T-cell (primary cell): Measurements from ENCODE around the gene SETD9. TPM values are rescaled to one million over a fixed set of nuclear protein-coding genes. Genes with fewer than 3 reads are reported as not detected.

Experiments
- ATAC-seq, 4 experiments: fragments of 200-7000 bp in 3 of 4; fragments of 150-1000 bp in 1 of 4; cut with Tn5 transposase; replicated peaks in 1 of 4; 1 replicate in 3 of 4; 2 replicates in 1 of 4; pipeline ENCODE4 v1.10.0; 2021; ENCODE audit warnings: moderate library complexity in 3 of 4, mild to moderate bottlenecking in 2 of 4, moderate number of reproducible peaks in 1 of 4
- CTCF ChIA-PET, 2 donors: fragments of 300-600 bp; sonication (Branson Sonifier 250); formaldehyde crosslinking; loops; one replicate each; lab custom pipeline; 2022; ENCODE audit warnings: antibody characterized with exemption in 2 of 2; lab: Charles Lee
- POLR2A ChIA-PET, 2 donors: fragments of 300-600 bp; sonication (Branson Sonifier 250); formaldehyde crosslinking; loops; one replicate each; lab custom pipeline; 2022; ENCODE audit warnings: antibody characterized with exemption in 2 of 2; lab: Charles Lee
- DNase-seq, 35 experiments: peaks; one replicate each; pipeline versions ENCODE4 v3.0.0 to v3.0.0-alpha.2; 2013 to 2023
- H3K27ac ChIP-seq: one replicate; pipeline ENCODE4 v1.5.1; 2013; ENCODE audit warnings: low read length
- H3K27me3 ChIP-seq, 2 experiments: replicated peaks in 1 of 2; 1 replicate in 1 of 2; 2 replicates in 1 of 2; pipeline versions ENCODE4 v1.6.1 to v1.7.0; 2013; ENCODE audit warnings: low read length in 1 of 2, mixed read lengths in 1 of 2; ENCODE audit not compliant: control insufficient read depth in 2 of 2, insufficient read depth in 2 of 2; ENCODE audit errors: extremely low read depth in 1 of 2
- H3K36me3 ChIP-seq, 2 donors: 1 replicate in 1 of 2; 2 replicates in 1 of 2; pipeline versions ENCODE4 v1.6.1 to v1.7.0; 2013; ENCODE audit warnings: low read length in 1 of 2; ENCODE audit not compliant: control insufficient read depth in 2 of 2, insufficient read depth in 1 of 2; ENCODE audit errors: extremely low read depth in 1 of 2
- H3K4me1 ChIP-seq, 2 experiments: 1 replicate in 1 of 2; 2 replicates in 1 of 2; pipeline versions ENCODE4 v1.6.1 to v1.7.0; 2013; ENCODE audit warnings: low read length in 2 of 2, mixed read lengths in 1 of 2; ENCODE audit not compliant: insufficient read depth in 2 of 2, control insufficient read depth in 1 of 2; ENCODE audit errors: extremely low read depth in 1 of 2
- H3K4me3 ChIP-seq, 2 donors: 1 replicate in 1 of 2; 2 replicates in 1 of 2; pipeline versions ENCODE4 v1.5.1 to v1.7.0; 2013; ENCODE audit warnings: mild to moderate bottlenecking in 2 of 2, low read length in 1 of 2, moderate library complexity in 1 of 2; ENCODE audit not compliant: control insufficient read depth in 1 of 2; ENCODE audit errors: extremely low read depth in 1 of 2
- H3K9me3 ChIP-seq: 2 replicates; pipeline ENCODE4 v1.7.0; 2013
- H3K27ac Mint-ChIP-seq, 2 donors: one replicate each; pipeline ENCODE4 v1.8.0; 2020 to 2021; ENCODE audit warnings: mild to moderate bottlenecking in 2 of 2, mixed read lengths in 2 of 2
- H3K27me3 Mint-ChIP-seq, 2 donors: one replicate each; pipeline ENCODE4 v1.8.0; 2021 to 2022; ENCODE audit warnings: mixed read lengths in 2 of 2
- H3K36me3 Mint-ChIP-seq: one replicate; pipeline ENCODE4 v1.8.0; 2021; ENCODE audit warnings: mixed read lengths
- H3K4me1 Mint-ChIP-seq, 3 donors: one replicate each; pipeline ENCODE4 v1.8.0; 2020 to 2022; ENCODE audit warnings: mixed read lengths in 3 of 3, mild to moderate bottlenecking in 1 of 3
- H3K4me3 Mint-ChIP-seq, 3 donors: one replicate each; pipeline ENCODE4 v1.8.0; 2020 to 2022; ENCODE audit warnings: mild to moderate bottlenecking in 3 of 3, mixed read lengths in 3 of 3, moderate library complexity in 3 of 3
- H3K9me3 Mint-ChIP-seq, 3 donors: one replicate each; pipeline ENCODE4 v1.8.0; 2020 to 2022; ENCODE audit warnings: mixed read lengths in 3 of 3
- WGBS: methylation state at CpG from one replicate; pipeline ENCODE4 v1.1.5; 2013; ENCODE audit warnings: missing lambda C conversion rate; ENCODE audit not compliant: insufficient coverage; 5-methylcytosine and 5-hydroxymethylcytosine counted together
- total RNA-seq, 35 experiments: library from RNA in 6 of 35; stranded (reverse) in 6 of 35; fragments of 120-200 nt in 1 of 35; gene quantifications; one replicate each; pipeline versions ENCODE4 v1.2.1 to v1.2.4 and lab custom pipeline; 2013 to 2026

The SETD9 gene
- total RNA-seq, 5 donors from 2014 or later (not counting 1 experiment from before 2014, with no cell fraction given), result 0.73 to 6.4 (median 5.3) TPM

DNA sequence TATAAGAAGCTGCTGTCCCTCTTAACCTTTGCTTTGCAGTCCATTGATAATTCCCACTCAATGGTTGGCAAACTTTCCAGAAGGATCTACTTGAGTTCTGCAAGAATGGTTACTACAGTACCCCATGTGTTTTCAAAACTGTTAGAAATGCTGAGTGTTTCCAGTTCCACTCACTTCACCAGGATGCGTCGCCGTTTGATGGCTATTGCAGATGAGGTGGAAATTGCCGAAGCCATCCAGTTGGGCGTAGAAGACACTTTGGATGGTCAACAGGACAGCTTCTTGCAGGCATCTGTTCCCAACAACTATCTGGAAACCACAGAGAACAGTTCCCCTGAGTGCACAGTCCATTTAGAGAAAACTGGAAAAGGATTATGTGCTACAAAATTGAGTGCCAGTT lies 27.8 kb upstream of the SETD9 start:
- Histone ChIP-seq H3K27ac (no peak overlapping the region), H3K4me1 (no peaks in the 10 kb centered on the region), H3K9me3 (no peaks in the 10 kb centered on the region), H3K36me3 (peaks cover 5 to 93% of the 10 kb centered on the region in 2 donors), H3K27me3 (no peaks in the 10 kb centered on the region), H3K4me3 (no peak overlapping the region)
- WGBS, result no CpG with 5 or more reads among the region's 5 CpGs
- H3K9me3 Mint-ChIP-seq, result no peaks in the 10 kb centered on the region
- no peaks in the 10 kb centered on the region for H3K27me3 Mint-ChIP-seq
- H3K4me3 Mint-ChIP-seq, result no peak overlapping the region
- ATAC-seq (no peak), DNase-seq (no peak)
- peak overlapping the region; percentile 29 to 44 for H3K27ac Mint-ChIP-seq
- H3K36me3 Mint-ChIP-seq, result peaks cover 63% of the 10 kb centered on the region
- peaks cover 0 to 21% (median 13%) of the 10 kb centered on the region in 3 donors for H3K4me1 Mint-ChIP-seq
- POLR2A ChIA-PET, result interaction anchor here in 1 of 2 donors (0.7 kb wide), 1 partner anchor 39 kb away, joined by 3 read pairs; no protein-coding TSS in a partner anchor
- CTCF ChIA-PET, result no interaction called here

DNA sequence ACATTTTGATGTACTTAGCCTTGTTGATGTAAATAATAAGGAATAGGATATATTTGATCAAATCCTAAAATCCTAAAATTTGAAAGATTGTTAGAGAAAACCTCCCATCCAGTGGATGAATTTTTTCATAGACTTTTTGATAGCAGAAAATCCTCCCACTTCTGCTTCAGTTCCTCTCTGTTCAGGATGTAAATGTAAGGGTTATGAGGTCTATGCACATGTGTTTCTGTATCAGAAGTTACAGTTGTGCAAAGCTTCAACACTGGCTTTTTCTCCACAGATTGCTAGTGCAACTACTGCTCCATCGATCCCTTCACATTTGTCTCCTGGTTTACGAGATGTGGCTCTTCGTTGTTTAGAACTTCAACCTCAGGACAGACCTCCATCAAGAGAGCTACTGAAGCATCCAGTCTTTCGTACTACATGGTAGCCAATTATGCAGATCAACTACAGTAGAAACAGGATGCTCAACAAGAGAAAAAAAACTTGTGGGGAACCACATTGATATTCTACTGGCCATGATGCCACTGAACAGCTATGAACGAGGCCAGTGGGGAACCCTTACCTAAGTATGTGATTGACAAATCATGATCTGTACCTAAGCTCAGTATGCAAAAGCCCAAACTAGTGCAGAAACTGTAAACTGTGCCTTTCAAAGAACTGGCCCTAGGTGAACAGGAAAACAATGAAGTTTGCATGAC lies 16.0 kb upstream of the SETD9 start:
- Histone ChIP-seq H3K4me1 (no peaks in the 10 kb centered on the region), H3K27me3 (no peaks in the 10 kb centered on the region), H3K36me3 (peaks cover 5 to 48% of the 10 kb centered on the region in 2 donors), H3K9me3 (no peaks in the 10 kb centered on the region), H3K4me3 (no peak overlapping the region), H3K27ac (no peak overlapping the region)
- DNase-seq, result no peak
- peaks cover 59% of the 10 kb centered on the region for H3K36me3 Mint-ChIP-seq
- CTCF ChIA-PET, result interaction anchor here in 1 of 2 donors (0.7 to 1.5 kb wide), 3 partner anchors 15 to 326 kb away, joined by 3 to 5 read pairs (median 3); no protein-coding TSS in a partner anchor
- H3K4me1 Mint-ChIP-seq, result peaks cover 6 to 16% (median 11%) of the 10 kb centered on the region in 3 donors
- peak in 2 of 4 experiments; percentile 29 to 45 for ATAC-seq
- no peaks in the 10 kb centered on the region for H3K9me3 Mint-ChIP-seq
- POLR2A ChIA-PET, result no interaction called here
- H3K4me3 Mint-ChIP-seq, result no peak overlapping the region
- no peaks in the 10 kb centered on the region for H3K27me3 Mint-ChIP-seq
- H3K27ac Mint-ChIP-seq, result peak overlapping the region in 1 of 2 donors; percentile 5
- 76% methylated on average over 5 of the region's 5 CpGs for WGBS

DNA sequence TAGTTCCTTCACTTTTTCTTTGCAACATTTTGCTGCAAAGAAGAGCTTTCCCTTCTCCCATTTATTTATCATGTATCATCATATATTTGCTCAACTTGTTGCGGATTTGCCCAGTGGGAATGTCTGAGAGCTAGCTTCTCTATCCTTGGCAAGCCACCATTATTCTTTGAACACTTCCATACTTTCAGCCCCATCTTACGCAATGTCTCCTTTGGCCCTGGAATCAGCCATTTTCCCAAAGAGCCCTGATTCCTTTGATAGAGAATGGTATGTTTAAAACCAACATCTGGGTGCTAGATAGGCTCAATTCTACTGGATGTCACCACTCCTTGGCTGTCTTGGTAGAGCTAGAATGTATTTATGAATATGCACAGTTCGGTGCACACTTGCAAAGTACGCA lies 12.6 kb upstream of the SETD9 start:
- Mint-ChIP-seq H3K27me3 (no peaks in the 10 kb centered on the region), H3K27ac (no peak overlapping the region), H3K36me3 (peaks cover 32% of the 10 kb centered on the region), H3K9me3 (no peaks in the 10 kb centered on the region), H3K4me1 (peaks cover 6 to 15% (median 9%) of the 10 kb centered on the region in 3 donors), H3K4me3 (no peak overlapping the region)
- Histone ChIP-seq H3K36me3 (peaks cover 5 to 26% of the 10 kb centered on the region in 2 donors), H3K27ac (no peak overlapping the region), H3K4me1 (peaks cover 0 to 2% of the 10 kb centered on the region in 2 experiments), H3K4me3 (no peak overlapping the region), H3K9me3 (no peaks in the 10 kb centered on the region), H3K27me3 (no peaks in the 10 kb centered on the region)
- 100% methylated on average over 3 of the region's 4 CpGs for WGBS
- POLR2A ChIA-PET, result interaction anchor here (0.6 to 0.7 kb wide), 3 partner anchors 22 to 1535 kb away, joined by 3 to 7 read pairs (median 5); no protein-coding TSS in a partner anchor
- ATAC-seq (no peak), DNase-seq (no peak)
- CTCF ChIA-PET, result interaction anchor here (0.6 to 1.4 kb wide), 2 partner anchors 56 to 323 kb away, joined by 3 to 8 read pairs; no protein-coding TSS in a partner anchor

DNA sequence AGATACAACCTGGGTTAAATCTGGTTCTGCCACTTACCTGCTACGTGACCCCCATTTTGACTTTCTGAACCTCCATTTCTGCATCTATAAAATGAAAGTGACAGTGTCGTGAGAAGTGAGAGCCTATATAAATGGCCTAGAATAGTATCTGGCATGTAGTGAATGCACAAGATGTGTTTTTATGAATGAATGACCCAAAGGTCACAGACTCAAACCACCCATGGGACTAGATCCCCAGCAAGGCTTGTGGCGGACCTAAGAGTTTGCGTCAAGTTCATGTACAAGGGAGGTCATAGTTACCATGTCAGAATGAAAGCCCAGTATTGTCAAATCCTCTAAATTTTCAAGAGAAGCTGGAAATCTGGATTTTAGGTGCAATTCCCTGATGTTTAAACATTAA lies 11.2 kb upstream of the SETD9 start:
- Mint-ChIP-seq H3K27me3 (no peaks in the 10 kb centered on the region), H3K4me1 (peaks cover 4 to 5% (median 5%) of the 10 kb centered on the region in 3 donors), H3K36me3 (peaks cover 22% of the 10 kb centered on the region), H3K27ac (peak overlapping the region in 1 of 2 donors; percentile 62), H3K9me3 (no peaks in the 10 kb centered on the region), H3K4me3 (no peak overlapping the region)
- no peak overlapping the region for H3K27ac ChIP-seq
- no peaks in the 10 kb centered on the region for H3K9me3 ChIP-seq
- POLR2A ChIA-PET, result interaction anchor here in 1 of 2 donors (0.6 kb wide), 1 partner anchor 44 kb away, joined by 9 read pairs; no protein-coding TSS in a partner anchor
- H3K27me3 ChIP-seq, result no peaks in the 10 kb centered on the region
- ATAC-seq (no peak), DNase-seq (no peak)
- no peak overlapping the region for H3K4me3 ChIP-seq
- H3K4me1 ChIP-seq, result peaks cover 0 to 2% of the 10 kb centered on the region in 2 experiments
- CTCF ChIA-PET, result interaction anchor here (0.8 to 2.6 kb wide), 2 partner anchors 322 to 330 kb away, joined by 7 to 22 read pairs; no protein-coding TSS in a partner anchor
- 80% methylated on average over 1 of the region's 4 CpGs for WGBS
- H3K36me3 ChIP-seq, result peaks cover 5 to 22% of the 10 kb centered on the region in 2 donors

DNA sequence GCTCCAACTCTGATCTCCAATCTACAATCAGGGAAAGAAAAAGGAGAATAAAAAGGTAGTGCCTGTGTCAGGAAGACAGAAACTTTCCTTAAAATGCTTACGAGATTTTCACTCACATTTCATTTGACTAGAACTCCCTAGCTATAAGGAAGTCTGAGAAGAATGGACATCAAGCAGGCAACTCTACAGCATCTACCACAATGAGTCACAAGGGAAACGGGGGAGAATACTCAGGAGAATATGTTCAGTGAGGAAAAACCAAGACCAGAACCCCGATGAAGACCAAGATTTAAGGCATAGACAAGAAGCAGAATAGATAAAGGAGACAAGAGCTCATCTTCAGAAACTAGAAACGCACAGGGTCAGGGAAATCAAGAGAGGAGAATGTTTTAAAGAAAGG lies 9.0 kb upstream of the SETD9 start:
- POLR2A ChIA-PET, result no interaction called here
- peaks cover 0 to 2% (median 0%) of the 10 kb centered on the region in 3 donors for H3K4me1 Mint-ChIP-seq
- peak in 3 of 4 experiments; percentile 39 to 44 (median 39) for ATAC-seq
- H3K4me3 Mint-ChIP-seq, result no peak overlapping the region
- WGBS, result 51% methylated on average over 3 of the region's 4 CpGs
- peaks cover 0 to 4% of the 10 kb centered on the region in 2 donors for H3K36me3 ChIP-seq
- DNase-seq, result no peak
- peaks cover 13% of the 10 kb centered on the region for H3K36me3 Mint-ChIP-seq
- H3K27ac ChIP-seq, result no peak overlapping the region
- no peaks in the 10 kb centered on the region for H3K9me3 ChIP-seq
- CTCF ChIA-PET, result interaction anchor here (0.5 to 3.7 kb wide), 10 partner anchors 62 to 964 kb away, joined by 3 to 28 read pairs (median 6); no protein-coding TSS in a partner anchor
- peaks cover 0 to 2% of the 10 kb centered on the region in 2 experiments for H3K4me1 ChIP-seq
- no peaks in the 10 kb centered on the region for H3K27me3 Mint-ChIP-seq
- no peaks in the 10 kb centered on the region for H3K27me3 ChIP-seq
- H3K27ac Mint-ChIP-seq, result no peak overlapping the region
- H3K4me3 ChIP-seq, result no peak overlapping the region
- no peaks in the 10 kb centered on the region for H3K9me3 Mint-ChIP-seq

DNA sequence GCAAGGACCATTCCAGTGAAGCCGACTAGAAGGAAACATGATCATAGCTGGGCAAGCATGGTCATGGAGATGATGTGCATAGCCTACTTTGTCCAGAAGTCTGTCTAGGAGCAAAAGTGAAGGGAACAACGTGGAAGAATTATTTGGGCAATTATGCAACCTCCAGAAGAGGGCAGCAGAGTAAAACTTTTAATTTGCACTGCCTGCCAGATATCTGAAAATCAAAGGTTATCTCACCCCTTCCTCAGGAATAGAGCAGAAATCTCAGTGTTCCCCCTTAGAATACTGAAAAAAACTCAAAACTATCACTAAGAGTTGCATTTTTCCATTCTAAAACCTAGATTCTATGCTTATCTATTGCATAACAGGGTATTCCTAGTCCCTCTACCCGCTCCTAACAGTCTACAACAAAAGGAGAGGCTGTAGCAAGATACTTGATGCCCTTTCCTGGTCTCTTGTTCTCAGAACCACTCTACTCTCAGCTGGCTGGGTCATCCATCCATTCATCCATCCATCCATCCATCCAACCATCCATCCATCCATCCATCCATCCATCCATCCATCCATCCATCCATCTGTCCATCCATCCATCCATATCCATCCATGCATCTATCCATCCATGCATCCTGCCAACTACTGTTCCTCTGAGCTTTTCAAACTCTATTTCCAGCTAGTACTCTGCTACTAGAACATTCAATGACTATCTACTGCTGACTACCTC lies 8.4 kb upstream of the SETD9 start:
- no peaks in the 10 kb centered on the region for H3K27me3 ChIP-seq
- H3K4me1 Mint-ChIP-seq, result peaks cover 0 to 2% (median 0%) of the 10 kb centered on the region in 3 donors
- no peak overlapping the region for H3K27ac ChIP-seq
- H3K4me1 ChIP-seq, result peaks cover 0 to 2% of the 10 kb centered on the region in 2 experiments
- ChIA-PET POLR2A (no interaction called here), CTCF (interaction anchor here (0.6 to 3.7 kb wide), 12 partner anchors 63 to 630 kb away, joined by 3 to 28 read pairs (median 7); no protein-coding TSS in a partner anchor)
- no peaks in the 10 kb centered on the region for H3K27me3 Mint-ChIP-seq
- H3K36me3 ChIP-seq, result no peaks in the 10 kb centered on the region
- H3K36me3 Mint-ChIP-seq, result peaks cover 10% of the 10 kb centered on the region
- no peaks in the 10 kb centered on the region for H3K9me3 Mint-ChIP-seq
- H3K4me3 ChIP-seq, result no peak overlapping the region
- 67% methylated on average over 2 of the region's 3 CpGs for WGBS
- no peak overlapping the region for H3K27ac Mint-ChIP-seq
- H3K4me3 Mint-ChIP-seq, result no peak overlapping the region
- peak in 15 of 35 experiments; percentile 4 to 75 (median 19) for DNase-seq
- ATAC-seq, result peak; percentile 35 to 70 (median 60)
- H3K9me3 ChIP-seq, result no peaks in the 10 kb centered on the region
